GM10266 (cell line): Measurements from ENCODE around the gene MYH6.
"Not testable (repeated sequence)": the region's sequence is repeated elsewhere in the genome, so short reads cannot be mapped to it uniquely, and the experiment has no call there.

Experiments
- DNase-seq: peaks from one replicate; pipeline ENCODE4 v3.0.0; 2012; ENCODE audit errors: extremely low spot score
- TF ChIP-seq, protein P1 (sequence below): IDR thresholded peaks from 2 replicates; pipeline ENCODE4 v1.5.1; 2012; ENCODE audit warnings: mild to moderate bottlenecking, low read depth; ENCODE audit not compliant: control insufficient read depth, insufficient read depth; ENCODE audit errors: missing control alignments

The MYH6 gene

GRCh38 chr14:23407516-23408306 lies at the start of gene MYH6:
TSS of gene MYH6 (minus strand) at chr14:23408273. CDS start at chr14:23407223, 1,050 bp downstream.
- TF ChIP-seq, protein P1, sequence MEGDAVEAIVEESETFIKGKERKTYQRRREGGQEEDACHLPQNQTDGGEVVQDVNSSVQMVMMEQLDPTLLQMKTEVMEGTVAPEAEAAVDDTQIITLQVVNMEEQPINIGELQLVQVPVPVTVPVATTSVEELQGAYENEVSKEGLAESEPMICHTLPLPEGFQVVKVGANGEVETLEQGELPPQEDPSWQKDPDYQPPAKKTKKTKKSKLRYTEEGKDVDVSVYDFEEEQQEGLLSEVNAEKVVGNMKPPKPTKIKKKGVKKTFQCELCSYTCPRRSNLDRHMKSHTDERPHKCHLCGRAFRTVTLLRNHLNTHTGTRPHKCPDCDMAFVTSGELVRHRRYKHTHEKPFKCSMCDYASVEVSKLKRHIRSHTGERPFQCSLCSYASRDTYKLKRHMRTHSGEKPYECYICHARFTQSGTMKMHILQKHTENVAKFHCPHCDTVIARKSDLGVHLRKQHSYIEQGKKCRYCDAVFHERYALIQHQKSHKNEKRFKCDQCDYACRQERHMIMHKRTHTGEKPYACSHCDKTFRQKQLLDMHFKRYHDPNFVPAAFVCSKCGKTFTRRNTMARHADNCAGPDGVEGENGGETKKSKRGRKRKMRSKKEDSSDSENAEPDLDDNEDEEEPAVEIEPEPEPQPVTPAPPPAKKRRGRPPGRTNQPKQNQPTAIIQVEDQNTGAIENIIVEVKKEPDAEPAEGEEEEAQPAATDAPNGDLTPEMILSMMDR, result no peak
- DNase-seq, result no peak

- not testable (repeated sequence) for DNase-seq
Observed at GRCh38 chr14:23456883-23457586, 49.0 kb upstream of the MYH6 start.

GRCh38 chr14:23454445-23454856 lies 46.4 kb upstream of the MYH6 start:
- TF ChIP-seq, protein P1, result no peak
- DNase-seq, result no peak

DNA sequence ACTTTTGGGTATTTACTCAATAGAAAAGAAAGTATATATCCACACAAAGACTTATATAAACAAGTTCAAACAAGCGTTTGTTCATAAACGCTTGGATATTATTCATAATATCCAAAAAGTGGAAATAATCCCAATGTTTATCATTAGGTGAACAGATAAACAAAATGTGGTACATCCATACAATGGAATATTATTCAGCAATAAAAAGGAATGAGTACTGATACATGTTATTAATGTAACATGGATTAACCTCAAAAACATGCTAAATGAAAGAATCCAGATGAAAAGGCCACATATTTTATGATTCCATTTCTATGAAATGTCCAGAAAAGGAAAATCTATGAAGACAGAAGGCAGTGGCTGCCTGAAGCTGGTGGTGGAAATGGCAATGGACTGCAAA lies 44.2 kb upstream of the MYH6 start:
- DNase-seq, result no peak
- TF ChIP-seq, protein P1, result no peak

DNA sequence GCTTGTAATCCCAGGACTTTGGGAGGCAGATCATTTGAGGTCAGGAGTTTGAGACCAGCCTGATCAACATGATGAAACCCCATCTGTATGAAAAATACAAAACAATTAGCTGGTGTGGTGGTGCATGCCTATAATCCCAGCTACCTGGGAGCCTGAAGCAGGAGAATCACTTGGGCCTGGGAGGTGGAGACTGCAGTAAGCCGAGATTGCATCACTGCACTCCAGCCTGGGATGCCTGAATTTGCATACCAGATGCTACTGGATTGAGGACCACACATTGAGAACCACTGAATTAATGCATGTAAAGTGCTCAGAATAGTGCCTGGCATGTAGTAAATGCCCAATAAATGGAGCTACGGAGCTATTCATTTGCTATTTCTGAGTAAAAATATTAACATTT lies 42.3 kb upstream of the MYH6 start:
- TF ChIP-seq, protein P1, result no peak

GRCh38 chr14:23449314-23449713 lies 41.2 kb upstream of the MYH6 start:
- TF ChIP-seq, protein P1, result no peak
- no peak for DNase-seq

More for the DNA sequence above, 42.3 kb upstream of the MYH6 start:
- DNase-seq, result no peak

GRCh38 chr14:23447361-23448350 lies 39.6 kb upstream of the MYH6 start:
- DNase-seq, result no peak
- TF ChIP-seq, protein P1, result no peak
